Stimulated activated CD4-positive, alpha-beta T cell treated with anti-CD3 and anti-CD28 coated beads, Interleukin-12 subunit alpha, Interleukin-12 subunit beta, amount 100 ng/mL, for 48 hours (primary cell): ENCODE data around the gene TCTN2.

Experiments
- DNase-seq, 3 donors: peaks; one replicate each; pipeline ENCODE4 v3.0.0-alpha.2; 2020; ENCODE audit warnings: low read depth in 2 of 3, low spot score in 1 of 3

Gene TCTN2

GRCh38 chr12:123734268-123734667, 63.4 kb downstream of the TCTN2 start:
- DNase-seq, result no peak

- no peak for DNase-seq
Measured at GRCh38 chr12:123741937-123742572, 71.1 kb downstream of the TCTN2 start.

- no peak for DNase-seq
Measured at GRCh38 chr12:123743002-123743401, 72.1 kb downstream of the TCTN2 start.

GRCh38 chr12:123744836-123745235, 73.9 kb downstream of the TCTN2 start:
- no peak for DNase-seq

DNA sequence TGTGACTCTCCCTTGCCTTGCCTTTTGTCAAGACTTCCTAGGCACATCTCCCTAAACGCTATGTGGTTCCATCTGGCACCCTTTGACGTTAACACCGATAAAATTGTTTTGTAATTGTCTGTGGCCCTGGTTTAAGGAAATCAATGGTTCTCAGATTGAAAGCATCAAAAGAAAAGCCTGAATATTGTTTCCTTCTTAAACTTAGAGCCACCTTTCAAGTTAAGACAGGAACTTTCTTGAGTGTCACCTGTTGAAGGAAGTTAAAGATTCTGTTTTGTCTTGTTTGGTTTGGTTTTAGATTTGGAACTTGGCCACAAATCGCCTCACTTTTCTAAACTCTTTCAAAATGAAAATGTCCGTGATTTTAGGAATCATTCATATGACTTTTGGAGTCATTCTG, 76.4 kb downstream of the TCTN2 start:
- DNase-seq, result no peak

DNA sequence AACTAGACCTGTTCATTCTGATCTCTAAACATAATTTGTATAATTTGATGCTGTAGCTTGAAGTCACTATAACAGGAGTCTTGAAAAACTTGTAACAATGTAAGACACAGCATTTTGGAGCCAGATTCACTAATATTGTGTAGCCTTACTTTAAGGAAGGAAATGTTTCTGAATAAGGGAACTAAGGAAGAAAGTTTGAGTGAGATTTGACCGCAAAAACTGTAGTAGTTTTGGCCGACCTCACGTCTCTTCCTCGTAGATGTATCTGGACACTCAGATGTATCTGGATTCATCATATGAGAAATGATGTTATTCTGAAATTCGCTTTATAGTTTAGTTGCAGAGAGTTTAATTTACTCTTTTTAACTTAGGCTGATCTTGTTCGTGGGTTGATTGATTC, 77.2 kb downstream of the TCTN2 start:
- DNase-seq, result no peak

GRCh38 chr12:123748661-123749060, 77.7 kb downstream of the TCTN2 start:
- no peak for DNase-seq

DNA sequence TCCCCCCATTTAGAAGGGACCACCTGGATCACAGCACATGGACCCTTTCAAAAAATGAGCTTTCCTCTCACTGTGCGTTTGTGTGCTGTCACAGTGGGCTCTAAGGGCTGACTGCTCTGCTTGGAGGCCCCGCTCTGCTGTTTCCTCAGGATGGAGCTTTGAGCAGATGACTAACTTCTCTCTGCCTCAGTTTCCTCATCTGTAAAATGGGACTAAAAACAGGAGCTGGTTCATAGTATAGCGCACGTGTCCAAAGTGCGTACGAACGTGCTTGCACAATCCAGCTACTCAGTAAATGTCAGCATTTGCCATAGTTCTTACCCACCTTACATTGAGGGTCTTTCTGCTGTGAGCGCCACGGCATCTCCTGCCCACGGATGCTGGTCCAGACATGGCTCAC, 78.4 kb downstream of the TCTN2 start:
- DNase-seq, result no peak

DNA sequence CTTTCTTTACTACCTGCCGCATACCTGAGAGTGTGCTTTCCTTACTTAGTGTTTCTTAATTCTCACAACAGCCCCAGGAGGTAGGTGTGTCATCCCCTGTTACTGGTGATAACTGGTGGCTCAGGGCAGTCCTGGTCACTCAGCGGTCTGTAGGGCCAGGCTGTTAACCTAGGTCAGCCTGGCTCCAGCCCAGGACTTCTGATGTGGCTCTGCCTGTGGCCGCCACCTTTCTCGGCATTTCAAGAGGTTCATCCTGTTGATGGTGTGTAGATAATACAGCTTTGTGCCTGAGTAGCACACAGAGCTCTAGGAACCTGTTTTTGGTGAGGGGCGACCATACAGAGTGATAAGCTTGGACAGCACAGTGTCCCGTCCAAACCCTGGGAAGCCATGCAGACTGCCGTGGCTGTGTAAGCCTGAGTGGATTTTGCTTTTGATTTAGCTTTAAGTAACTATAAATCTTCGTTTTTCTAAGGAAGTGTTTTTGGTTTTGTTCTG, 79.3 kb downstream of the TCTN2 start:
- DNase-seq, result no peak

DNA sequence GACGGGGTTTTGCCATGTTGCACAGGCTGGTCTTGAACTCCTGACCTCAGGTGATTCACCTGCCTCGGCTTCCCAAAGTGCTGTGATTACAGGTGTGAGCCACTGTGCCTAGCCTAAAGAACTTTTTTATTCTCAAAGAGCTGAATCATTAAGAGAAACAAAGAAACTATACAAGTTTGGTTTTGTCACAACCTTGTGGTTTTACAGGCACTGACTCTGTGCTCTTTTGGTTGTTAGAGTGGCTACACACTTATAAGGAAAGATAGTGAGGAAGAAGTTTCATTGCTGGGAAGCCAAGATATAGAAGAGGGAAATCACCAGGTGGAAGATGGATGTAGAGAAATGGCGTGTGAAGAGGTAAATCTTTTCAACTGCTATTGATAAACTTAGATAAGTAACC, 81.1 kb downstream of the TCTN2 start:
- DNase-seq, result no peak

GRCh38 chr12:123754041-123754772, 83.3 kb downstream of the TCTN2 start:
- no peak for DNase-seq

GRCh38 chr12:123757561-123757960, 86.6 kb downstream of the TCTN2 start:
- DNase-seq, result no peak
